GM21528 (cell line): Measurements from ENCODE around the gene ITGB2.

Experiments used
- ATAC-seq: cut with Tn5 transposase; IDR thresholded peaks from one replicate; pipeline ENCODE4 v1.9.1; 2021; ENCODE audit warnings: mild to moderate bottlenecking, moderate library complexity; ENCODE audit not compliant: unreplicated experiment, low FRiP score

Gene ITGB2

DNA sequence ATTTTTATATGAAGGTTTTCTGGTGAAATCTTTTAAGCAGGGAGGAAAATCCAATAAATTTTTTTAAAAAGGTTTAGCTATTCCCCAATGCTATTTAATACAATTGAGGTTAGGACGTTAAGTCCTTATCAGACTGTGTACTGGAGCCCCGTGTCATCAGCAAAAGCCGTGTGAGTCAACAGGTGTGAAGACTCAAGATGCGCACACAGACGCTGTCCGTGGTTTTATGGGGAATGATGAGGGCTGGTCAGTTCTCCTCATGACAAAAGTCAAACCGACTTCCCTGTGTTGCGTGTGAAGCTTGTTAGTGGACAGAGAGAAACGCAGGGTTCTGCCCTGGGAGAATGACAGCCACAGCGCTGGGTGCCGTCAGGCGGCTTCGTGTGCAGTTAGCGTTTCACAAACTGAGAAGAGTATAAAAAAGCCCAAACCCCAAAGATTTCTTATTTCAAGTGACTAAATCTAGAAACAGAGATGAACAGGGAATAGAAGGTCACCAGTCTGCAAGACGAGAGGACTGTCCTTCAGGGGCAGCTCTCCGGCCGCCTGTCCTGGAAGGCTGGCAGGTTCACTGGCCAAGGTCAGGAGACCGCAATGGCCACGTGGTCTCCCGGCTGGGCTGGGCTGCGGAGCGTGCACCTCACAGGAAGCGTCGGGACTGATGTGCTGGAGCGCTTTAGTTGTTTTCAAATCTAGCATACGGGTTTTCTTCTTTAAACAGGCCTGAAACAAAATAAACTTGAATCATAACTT, 69.6 kb downstream of the ITGB2 start:
- ATAC-seq, result no peak

DNA sequence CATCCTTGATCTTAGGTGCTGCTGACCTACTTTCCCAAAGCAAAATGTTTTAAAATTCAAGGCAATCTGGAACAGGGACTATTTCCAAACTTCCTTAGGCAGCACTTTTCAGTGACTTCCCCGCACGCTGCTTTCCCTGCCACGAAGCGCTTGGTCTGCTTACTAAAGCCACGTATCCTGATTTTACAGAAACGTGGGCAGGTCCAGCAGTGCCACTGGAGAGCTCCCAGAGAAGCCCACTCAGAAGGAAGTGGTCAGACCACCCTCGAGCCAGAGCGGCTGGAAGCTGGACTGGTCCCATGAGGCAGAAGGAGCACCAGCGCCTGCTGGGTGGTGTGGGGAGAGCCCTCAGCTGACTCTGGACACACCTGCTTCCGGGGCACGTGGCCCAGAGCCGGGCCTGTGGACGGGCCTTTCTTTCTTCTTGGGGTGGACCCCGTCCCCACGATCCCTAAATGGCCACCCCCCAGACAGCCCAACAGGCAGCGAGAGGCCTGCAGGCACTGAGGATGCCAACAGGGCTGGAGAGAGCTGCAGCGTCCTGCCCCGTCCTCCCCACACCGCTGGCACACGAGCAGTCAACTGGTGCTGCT, 70.4 kb downstream of the ITGB2 start:
- ATAC-seq, result no peak

DNA sequence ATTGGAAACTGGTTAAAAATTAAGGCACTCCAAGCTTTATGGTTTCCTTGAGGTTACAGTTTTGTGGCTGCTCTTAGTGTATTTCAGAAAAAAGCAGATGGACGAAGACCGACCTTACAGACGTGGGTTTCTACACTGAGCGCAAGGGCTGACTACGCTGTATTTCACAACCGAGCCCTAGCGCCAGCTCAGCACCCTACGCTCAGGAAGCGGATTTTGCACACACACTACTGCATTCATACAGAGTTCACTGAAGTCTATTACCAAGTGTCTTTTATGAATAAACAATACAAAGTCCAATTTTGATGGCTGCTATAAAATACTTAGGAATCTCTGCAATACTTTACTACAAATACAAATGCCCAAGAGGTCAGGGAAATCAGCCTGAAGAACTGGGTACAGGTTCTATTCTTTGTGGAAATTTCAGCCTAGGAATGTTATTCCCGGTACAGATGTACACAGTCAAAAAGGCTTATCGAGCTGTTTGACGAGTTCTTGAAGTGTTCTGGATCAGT, 71.0 kb downstream of the ITGB2 start:
- ATAC-seq, result no peak

DNA sequence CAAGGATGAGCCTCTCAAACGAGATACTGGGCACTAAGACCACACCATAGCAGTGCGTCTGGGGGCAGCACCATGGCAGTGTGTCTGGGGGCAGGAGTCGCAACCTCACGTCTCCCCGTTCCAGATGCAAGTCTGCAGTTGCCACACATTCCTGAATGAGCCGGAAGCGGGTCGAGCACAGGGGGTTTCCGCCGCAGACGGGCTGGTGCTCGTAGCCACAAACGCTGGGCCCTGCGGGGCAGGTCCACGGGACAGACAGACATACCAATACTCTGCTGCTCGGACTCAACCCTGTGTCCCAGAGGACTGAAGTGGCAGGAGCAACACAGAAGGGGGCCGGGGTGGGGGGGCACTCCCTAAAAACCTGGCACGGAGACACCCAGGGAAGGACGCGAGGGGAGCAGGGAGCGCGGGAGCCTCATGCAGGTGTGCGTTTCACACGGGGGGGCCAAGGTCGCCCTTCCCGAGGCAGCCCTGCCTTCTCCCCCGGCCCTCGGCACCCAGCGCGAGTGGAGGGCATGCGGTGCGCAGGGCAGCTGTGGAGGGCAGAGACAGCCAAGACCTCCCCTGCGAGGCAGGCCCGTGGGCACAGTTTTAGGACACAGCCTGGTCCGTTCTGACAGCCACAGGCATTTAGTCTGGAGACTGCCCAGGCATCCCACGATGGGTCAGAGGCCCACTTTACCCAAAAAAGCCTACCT, 71.7 kb downstream of the ITGB2 start:
- ATAC-seq, result no peak

DNA sequence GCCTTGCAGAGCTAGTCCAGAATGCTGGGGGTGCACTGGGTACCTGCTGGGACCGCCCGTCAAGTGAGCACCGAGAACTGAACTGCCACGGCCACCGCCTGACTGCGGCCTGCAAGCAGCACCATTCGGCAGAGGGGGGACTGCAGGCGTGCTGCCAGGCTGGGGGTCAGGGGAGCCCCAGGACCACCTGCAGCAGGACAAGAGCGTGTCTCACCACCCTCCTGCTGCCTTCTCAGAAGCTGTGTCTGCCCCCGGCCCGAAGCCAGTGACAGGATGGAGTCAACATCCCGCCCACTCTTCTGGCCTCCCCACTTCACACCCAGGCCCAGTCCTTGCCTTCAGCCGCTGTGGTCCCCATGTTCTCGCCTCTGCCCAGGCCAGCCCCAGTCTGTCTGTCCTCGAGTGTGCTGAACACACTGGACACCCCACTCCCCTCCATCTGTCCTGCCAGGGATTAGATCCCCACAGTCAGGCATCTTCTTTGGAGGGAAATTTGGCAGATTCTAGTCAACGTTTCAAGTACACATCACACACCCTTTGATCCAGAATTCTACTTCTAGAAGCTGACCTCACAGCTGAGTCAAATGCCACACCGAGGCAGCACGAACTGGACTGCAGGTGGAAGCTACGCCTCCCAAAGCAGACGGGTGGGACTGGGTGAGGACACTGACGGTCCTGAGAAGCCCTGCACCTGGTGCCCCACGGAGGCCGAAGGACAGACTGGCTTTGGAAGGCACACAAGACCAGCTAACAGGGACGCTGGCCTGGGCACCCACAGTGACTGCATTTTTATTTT, 73.2 kb downstream of the ITGB2 start:
- ATAC-seq, result no peak

DNA sequence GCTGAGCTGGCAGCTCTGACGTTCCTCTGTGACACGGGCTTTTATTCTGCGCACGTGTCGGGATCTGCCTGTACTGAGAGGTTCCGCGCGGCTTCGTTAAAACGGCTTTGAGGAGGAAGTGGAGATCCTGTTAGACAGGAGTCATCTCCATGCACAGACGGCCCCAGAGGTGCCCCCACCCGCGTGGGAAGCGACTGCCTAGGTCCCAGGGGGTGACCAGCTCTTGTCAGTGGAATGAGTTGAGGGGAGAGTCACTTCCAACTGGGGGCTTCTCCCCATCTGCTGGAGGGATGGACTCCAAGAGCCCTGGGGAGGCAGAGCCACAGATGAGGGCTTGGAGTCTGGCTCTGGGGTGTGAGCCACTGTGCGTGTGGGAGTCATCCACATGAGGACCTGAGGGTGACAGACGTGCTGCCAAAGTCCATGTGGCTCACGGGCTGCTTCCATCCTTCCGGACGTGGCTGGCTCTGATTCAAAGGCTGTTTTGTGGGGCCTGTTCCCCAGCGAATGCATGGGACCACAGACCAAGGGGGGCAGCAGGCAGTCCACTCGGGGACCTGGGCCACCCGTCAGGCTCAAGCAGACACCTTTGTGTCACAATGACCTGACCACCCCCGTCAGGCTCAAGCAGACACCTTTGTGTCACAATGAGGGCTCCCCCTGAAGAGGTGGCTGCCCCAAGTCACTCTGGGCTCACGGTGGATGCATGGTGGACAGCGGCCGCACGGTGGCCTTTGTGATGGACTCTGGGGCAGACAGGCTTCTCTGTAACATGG, 74.0 kb downstream of the ITGB2 start:
- no peak for ATAC-seq

DNA sequence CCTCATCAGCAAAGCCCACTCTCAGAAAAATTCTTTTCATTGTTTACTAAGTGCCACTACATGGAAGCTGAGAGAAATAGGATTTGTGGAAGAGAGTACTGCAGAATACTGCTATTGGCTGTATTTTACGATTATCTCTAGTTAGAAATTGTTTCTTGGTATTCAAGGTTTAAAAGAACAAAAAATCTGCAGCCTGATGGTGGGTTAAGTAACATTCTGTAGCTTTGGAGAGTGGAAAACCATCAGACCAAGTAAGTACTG, 74.5 kb downstream of the ITGB2 start:
- ATAC-seq, result no peak

DNA sequence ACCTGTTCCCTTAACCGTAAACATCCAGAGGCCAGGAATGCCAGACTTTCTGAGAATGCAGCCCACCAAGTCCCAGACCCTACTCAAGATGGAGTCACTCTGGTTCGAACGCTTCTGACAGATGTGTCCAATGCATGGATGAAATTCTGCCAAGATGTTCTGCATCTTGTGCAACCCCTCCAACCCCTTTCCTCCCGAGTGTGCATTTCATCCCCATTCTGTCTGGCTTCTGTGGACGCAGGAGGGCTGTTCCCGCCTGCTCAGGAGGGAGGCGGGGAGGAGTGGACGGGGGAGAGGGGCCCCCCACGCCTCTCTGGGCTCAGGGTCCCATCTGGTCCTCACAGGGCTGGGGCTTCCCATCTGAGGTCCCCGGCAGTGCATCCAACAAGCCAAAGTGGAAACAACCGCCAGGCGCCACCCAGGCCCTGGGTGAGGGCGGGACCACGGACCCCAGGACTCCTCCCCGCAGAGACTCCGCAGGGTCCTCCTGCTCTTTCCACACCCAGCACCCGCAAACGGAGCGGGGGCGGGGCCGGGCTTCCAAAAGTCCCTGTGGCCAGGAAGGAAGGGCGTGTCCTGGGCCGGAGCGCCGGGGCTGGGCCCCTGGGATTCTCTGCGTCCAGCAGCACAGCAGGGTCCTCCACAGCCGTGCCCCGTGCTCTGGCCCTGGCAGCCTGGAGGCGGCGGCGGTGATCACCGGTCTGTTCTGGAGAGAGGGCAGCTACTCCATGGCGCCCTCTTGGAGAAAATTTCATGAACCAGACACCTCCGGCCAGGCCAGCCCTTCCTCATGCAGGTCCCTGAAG, 75.1 kb downstream of the ITGB2 start:
- ATAC-seq, result no peak

DNA sequence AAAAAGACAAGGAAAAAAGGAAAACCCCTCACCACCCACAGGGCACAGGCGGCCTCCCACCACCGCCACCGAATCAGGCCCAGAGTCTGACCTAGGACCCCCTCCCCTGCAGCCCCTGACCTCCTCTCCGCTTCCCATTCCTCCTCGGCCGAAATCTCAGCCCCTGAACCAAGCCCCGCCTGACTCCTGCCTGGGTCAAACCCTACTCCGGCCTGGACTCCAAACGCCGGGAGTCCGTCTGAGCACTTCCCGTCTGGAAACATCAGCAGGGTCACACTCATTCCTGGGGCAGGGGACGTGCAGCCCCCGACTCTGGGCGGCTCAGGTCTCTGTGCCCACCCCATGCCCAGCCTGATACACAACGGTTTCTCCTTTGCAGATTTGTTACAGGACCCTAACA, 76.4 kb downstream of the ITGB2 start:
- no peak for ATAC-seq

DNA sequence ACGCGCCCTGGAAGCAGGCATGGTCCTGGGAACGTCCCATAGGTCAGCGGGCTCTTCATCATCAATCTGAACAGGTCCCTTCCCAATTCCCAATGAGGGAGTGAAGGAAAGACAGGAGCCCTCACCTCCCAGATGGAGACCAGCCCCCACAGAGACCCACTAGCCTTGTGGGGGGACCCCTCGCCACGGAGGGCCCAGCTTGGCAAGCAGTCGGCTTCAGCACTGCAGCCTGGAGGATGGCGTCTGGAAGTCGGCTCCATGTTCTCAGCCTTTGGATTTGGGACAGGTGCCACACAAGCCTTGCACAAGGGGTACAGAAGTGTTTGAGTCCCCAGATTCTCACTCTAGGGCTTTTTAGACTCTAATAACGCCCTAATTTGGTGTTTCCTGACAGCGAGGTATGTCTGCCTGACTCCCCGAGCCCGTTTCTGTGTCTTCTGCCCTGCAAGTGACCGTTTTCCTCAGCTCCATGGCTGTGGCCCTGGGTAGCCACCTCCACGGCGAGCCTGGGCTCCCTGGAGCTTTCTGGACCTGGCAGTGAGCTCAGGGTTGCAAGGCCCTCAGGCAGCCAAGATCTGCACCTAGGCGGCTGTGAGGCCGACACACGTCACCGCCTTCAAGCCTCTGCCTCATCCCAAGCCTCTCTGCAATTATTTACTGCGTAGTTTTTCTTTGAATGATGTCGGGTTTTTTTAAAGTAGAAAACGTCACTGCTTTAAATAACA, 77.8 kb downstream of the ITGB2 start:
- no peak for ATAC-seq

DNA sequence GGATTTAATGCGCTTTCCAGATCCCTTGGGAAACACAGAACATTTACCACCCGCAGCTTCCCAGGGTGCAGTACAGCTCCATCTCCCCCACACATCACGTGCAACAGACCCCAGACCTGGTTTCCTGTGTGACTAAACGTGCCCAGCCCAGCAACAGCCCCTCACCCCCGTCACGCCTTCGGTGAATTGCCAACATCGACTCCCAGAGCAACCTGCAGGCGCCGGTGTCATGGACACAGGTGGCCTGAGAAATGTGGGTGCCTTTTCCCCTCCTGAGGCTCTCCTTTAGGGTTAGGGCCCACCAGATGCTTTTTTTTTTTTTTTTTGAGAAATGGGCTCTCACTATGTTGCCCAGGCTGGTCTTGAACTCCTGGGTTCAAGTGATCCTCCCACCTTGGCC, 78.6 kb downstream of the ITGB2 start:
- no peak for ATAC-seq

DNA sequence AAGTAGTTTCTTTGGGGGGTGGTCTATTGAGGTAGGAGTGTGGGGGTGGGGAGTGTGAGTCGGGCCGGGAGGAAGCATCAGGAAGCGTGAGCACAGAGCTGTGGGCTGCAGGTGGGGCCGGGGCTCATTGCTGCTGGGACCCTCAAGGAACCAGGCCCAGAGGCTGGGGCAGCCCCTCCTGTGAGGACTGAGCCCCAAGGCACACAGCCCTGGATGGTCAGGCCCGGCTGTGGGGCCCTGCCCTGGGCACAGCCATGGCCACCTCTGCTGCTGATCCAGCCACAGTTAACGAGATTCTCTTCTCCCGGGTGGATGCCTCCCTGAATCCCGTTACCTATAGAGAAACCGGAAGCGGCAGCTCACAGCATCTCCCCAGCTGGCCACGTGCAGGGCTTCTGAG, 79.9 kb downstream of the ITGB2 start:
- no peak for ATAC-seq

DNA sequence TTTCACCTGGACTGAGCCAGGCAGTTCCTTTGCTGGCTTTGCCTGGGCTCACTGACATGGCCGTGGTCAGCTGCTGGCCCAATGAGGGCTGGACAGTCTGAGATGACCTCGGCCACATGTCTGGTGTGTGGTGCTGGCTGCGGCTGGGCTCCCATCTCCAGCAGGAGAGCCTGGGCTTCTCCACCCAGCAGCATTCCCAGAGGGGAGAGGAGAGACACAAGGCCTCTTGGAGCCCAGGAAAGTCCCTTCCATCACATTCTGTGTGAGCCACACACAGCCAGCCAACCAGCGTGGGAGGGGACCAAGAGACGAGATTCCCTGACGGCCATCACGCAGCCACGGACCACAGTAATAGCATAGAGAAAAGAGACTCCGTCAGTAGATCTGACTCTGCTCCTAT, 81.7 kb downstream of the ITGB2 start:
- no peak for ATAC-seq

DNA sequence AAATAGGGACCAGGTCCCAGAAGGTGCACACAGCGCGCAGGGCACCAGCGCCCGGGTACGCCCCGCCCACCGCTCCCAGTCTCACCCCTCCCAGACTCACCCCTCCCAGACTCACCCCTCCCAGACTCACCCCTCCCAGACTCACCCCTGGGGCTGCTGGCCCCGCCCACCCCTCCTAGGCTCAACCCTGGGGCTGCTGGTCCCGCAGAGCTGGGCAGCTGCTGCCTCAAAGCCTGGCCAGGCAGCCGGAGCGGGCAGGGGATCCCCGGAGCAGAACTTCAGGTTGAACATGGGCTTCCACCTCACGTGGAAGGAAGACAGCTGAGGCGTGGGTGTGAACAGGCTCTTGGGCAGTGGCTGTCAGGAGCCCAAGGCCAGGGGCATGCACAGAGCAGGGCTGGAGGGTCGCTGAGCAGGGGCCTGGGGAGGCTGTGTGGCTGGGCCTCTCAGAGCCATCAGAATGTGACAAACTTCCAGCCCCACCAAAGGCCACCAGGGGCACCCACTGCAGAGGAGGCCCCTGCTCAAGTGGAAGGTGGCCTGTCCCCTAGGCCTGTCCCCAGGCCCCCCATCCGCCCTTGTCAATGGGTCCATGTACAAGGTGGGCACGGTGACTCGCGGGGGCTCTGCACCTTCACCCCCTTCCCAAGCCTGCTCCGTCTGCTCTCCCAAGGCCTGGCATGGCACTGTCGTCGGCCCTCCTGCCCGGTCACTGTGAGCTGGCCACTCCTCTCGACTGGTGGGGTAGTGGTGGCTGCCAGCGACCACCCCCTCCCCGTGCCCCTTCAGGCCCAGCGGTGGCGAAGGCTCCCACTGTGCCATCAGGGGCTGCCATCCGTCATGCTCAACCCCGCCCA, 82.4 kb downstream of the ITGB2 start:
- ATAC-seq, result no peak

DNA sequence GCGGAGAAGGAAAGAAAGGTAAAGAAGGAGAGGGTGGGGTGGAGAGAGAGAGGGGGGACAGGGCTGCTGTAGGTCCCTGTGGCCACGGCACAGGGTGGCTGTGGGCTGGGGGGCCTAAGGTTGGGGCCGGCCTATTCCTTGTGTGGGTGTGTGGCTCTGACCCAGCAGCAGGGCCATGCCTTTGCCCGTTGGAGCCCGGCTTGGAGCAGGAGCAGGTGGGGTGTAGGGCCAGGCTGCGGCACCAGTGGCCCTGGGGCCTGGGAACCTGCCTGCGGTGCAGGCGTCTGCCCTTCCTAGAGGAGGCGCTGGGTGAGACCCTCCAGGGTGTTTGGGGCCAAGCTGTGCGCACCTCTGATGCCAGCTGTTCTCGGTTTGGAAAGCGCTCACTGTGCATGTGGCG, 83.2 kb downstream of the ITGB2 start:
- no peak for ATAC-seq

DNA sequence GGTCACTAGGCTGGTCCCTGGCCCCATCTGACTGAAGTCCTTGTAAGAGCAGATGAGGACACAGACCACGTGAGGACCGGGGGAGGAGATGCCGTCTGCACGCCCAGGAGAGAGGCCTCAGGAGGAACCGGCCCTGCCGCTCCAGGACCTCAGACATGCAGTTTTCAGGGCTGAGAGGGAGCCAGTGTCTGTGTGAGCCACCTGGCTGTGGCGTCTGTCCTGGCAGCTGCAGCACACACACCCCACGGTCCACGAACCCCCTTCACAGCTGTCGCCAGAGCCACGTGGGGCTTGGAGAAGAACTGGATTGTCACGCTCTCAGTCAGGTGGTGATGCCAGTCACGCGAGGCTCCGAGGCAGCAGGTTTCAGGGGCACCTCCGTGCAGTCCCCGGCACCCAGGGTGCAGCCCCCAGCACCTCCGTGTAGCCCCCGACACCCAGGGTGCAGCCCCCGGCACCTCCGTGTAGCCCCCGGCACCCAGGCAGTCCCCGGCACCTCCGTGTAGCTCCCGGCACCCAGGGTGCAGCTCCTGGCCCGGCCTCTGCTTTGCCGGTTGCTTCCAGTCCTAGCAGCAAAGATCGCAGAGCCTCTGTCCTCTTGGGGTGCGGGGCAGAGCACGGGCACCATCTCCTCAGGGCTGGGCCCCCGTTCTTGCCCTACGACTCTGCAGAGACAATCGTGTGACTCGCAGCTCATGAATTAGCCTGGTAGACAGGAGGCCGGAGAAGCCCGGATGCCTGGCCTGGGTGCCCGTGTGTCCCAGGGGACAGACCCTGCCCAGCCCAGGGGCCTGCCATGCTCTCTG, 83.8 kb downstream of the ITGB2 start:
- ATAC-seq, result no peak

DNA sequence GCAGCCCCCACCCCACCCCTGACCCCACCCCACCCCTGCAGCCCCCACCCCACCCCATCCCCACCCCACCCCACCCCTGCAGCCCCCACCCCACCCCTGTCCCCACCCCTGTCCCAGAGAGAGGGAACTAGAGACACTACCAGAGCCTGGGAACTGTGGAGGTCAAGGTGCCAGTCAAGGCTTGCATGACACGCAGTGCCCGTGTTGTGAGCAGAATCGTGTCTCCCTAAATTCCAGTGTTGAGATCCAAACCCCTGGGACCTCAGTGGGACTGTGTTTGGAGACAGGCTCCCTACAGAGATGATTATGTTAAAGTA, 84.4 kb downstream of the ITGB2 start:
- ATAC-seq, result no peak
